Natural killer cell (primary cell): ENCODE measurements around the gene PBXIP1. TPM values are rescaled to one million over a fixed set of nuclear protein-coding genes. Genes with fewer than 3 reads are reported as not detected.
A peak's percentile ranks its signal among the peaks of the same experiment; 100 is the strongest.
"Not testable (repeated sequence)": the region's sequence is repeated elsewhere in the genome, so short reads cannot be mapped to it uniquely, and the experiment has no call there.

ENCODE experiments used
- ATAC-seq, 3 donors: fragments of 150-1000 bp in 2 of 3; fragments of 200-7000 bp in 1 of 3; cut with Tn5 transposase; 1 replicate in 1 of 3; 2 replicates in 2 of 3; pipeline ENCODE4 v1.10.0; 2021; ENCODE audit warnings: mild to moderate bottlenecking in 2 of 3, moderate library complexity in 2 of 3
- DNase-seq, 2 donors: peaks; one replicate each; pipeline versions ENCODE4 v3.0.0 to v3.0.0-alpha.2; 2013 to 2021; ENCODE audit warnings: mixed read lengths in 1 of 2
- H3K27ac ChIP-seq: one replicate; pipeline ENCODE4 v1.5.1; 2013; ENCODE audit warnings: mild to moderate bottlenecking, low read length
- H3K27me3 ChIP-seq: one replicate; pipeline ENCODE4 v1.6.1; 2013; ENCODE audit warnings: low read length; ENCODE audit not compliant: control insufficient read depth, insufficient read depth
- H3K36me3 ChIP-seq: one replicate; pipeline ENCODE4 v1.6.1; 2013; ENCODE audit warnings: low read length; ENCODE audit not compliant: control insufficient read depth, insufficient read depth
- H3K4me1 ChIP-seq: one replicate; pipeline ENCODE4 v1.6.1; 2013; ENCODE audit warnings: low read length; ENCODE audit not compliant: control insufficient read depth, insufficient read depth
- H3K4me3 ChIP-seq: one replicate; pipeline ENCODE4 v1.5.1; 2013; ENCODE audit warnings: low read length
- H3K9me3 ChIP-seq: one replicate; pipeline ENCODE4 v1.6.1; 2013; ENCODE audit warnings: low read length; ENCODE audit not compliant: control insufficient read depth, insufficient read depth
- H3K27ac Mint-ChIP-seq, 2 donors: one replicate each; pipeline ENCODE4 v1.8.0; 2022; ENCODE audit warnings: mild to moderate bottlenecking in 2 of 2, mixed read lengths in 2 of 2, moderate library complexity in 1 of 2
- H3K27me3 Mint-ChIP-seq, 2 donors: one replicate each; pipeline ENCODE4 v1.8.0; 2022; ENCODE audit warnings: low read depth in 2 of 2, mixed read lengths in 2 of 2
- H3K36me3 Mint-ChIP-seq: one replicate; pipeline ENCODE4 v1.8.0; 2022; ENCODE audit warnings: mixed read lengths
- H3K4me1 Mint-ChIP-seq, 2 donors: one replicate each; pipeline ENCODE4 v1.8.0; 2022; ENCODE audit warnings: mixed read lengths in 2 of 2
- H3K4me3 Mint-ChIP-seq: one replicate; pipeline ENCODE4 v1.8.0; 2022; ENCODE audit warnings: mild to moderate bottlenecking, moderate library complexity, mixed read lengths
- H3K9me3 Mint-ChIP-seq, 2 donors: one replicate each; pipeline ENCODE4 v1.8.0; 2022; ENCODE audit warnings: mixed read lengths in 2 of 2
- WGBS: methylation state at CpG from one replicate; pipeline ENCODE4 v1.1.7; 2013; ENCODE audit warnings: missing lambda C conversion rate; ENCODE audit not compliant: insufficient coverage; 5-methylcytosine and 5-hydroxymethylcytosine counted together
- intact Hi-C: fragments of 100-400 bp; cut with micrococcal nuclease; formaldehyde crosslinking; loops from one replicate; pipeline ENCODE4 v1.14.2; 2022
- total RNA-seq, 4 donors: library from RNA; stranded (reverse); fragments of 120-200 nt in 1 of 4; gene quantifications; one replicate each; pipeline versions ENCODE4 v1.2.3 to v1.2.4, GENCODE V29; 2013 to 2022
- TF ChIP-seq, protein P1 (sequence below): fragments of 200-600 bp; IDR thresholded peaks from one replicate; pipeline ENCODE4 v1.8.0; 2022; ENCODE audit warnings: antibody characterized with exemption

The PBXIP1 gene
- total RNA-seq, 3 donors from 2014 or later (not counting 1 experiment from before 2014, with no cell fraction given), result 158 to 200 (median 197) TPM

DNA sequence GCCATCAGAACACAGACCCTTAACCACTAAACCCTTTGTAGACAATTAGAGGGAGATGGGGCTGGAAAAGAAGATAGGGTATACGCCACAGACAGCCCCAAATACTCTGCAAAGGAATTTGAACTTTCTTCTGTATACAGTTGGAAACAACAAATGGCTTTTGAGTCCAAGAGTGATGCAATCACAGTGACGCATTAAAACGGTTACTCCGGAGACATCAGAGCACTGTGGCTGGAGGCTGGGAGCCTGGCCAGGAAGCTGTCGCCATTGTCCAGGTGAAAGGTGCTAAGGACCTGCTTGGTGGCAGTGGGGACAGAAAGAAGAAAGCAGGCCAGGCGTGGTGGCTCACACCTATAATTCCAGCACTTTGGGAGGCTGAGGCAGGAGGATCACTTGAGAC lies 31.4 kb upstream of the PBXIP1 start:
- intact Hi-C loops, result no loop called here
- Mint-ChIP-seq H3K27me3 (no peaks in the 10 kb centered on the region), H3K4me3 (no peak overlapping the region), H3K36me3 (no peaks in the 10 kb centered on the region), H3K4me1 (peaks cover 4 to 21% of the 10 kb centered on the region in 2 donors), H3K27ac (no peak overlapping the region), H3K9me3 (no peaks in the 10 kb centered on the region)
- Histone ChIP-seq H3K4me1 (peaks cover 14% of the 10 kb centered on the region), H3K36me3 (peaks cover 41% of the 10 kb centered on the region), H3K27ac (no peak overlapping the region), H3K4me3 (no peak overlapping the region), H3K9me3 (no peaks in the 10 kb centered on the region), H3K27me3 (no peaks in the 10 kb centered on the region)
- ATAC-seq (no peak), DNase-seq (no peak)
- 95% methylated on average over 6 of the region's 6 CpGs for WGBS
- TF ChIP-seq, protein P1, sequence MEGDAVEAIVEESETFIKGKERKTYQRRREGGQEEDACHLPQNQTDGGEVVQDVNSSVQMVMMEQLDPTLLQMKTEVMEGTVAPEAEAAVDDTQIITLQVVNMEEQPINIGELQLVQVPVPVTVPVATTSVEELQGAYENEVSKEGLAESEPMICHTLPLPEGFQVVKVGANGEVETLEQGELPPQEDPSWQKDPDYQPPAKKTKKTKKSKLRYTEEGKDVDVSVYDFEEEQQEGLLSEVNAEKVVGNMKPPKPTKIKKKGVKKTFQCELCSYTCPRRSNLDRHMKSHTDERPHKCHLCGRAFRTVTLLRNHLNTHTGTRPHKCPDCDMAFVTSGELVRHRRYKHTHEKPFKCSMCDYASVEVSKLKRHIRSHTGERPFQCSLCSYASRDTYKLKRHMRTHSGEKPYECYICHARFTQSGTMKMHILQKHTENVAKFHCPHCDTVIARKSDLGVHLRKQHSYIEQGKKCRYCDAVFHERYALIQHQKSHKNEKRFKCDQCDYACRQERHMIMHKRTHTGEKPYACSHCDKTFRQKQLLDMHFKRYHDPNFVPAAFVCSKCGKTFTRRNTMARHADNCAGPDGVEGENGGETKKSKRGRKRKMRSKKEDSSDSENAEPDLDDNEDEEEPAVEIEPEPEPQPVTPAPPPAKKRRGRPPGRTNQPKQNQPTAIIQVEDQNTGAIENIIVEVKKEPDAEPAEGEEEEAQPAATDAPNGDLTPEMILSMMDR, result no peak

- H3K27me3 ChIP-seq, H3K27me3 Mint-ChIP-seq, H3K36me3 Mint-ChIP-seq, ATAC-seq, H3K4me3 Mint-ChIP-seq, H3K9me3 Mint-ChIP-seq, H3K27ac Mint-ChIP-seq, H3K4me3 ChIP-seq, H3K27ac ChIP-seq, intact Hi-C loops, DNase-seq, H3K9me3 ChIP-seq: not testable (repeated sequence)
- Histone ChIP-seq H3K36me3 (peaks cover 41% of the 10 kb centered on the region), H3K4me1 (peaks cover 16% of the 10 kb centered on the region)
- peaks cover 4 to 19% of the 10 kb centered on the region in 2 donors for H3K4me1 Mint-ChIP-seq
- 94% methylated on average over 2 of the region's 4 CpGs for WGBS
Measured at GRCh38 chr1:154986736-154987135, 30.8 kb upstream of the PBXIP1 start.

DNA sequence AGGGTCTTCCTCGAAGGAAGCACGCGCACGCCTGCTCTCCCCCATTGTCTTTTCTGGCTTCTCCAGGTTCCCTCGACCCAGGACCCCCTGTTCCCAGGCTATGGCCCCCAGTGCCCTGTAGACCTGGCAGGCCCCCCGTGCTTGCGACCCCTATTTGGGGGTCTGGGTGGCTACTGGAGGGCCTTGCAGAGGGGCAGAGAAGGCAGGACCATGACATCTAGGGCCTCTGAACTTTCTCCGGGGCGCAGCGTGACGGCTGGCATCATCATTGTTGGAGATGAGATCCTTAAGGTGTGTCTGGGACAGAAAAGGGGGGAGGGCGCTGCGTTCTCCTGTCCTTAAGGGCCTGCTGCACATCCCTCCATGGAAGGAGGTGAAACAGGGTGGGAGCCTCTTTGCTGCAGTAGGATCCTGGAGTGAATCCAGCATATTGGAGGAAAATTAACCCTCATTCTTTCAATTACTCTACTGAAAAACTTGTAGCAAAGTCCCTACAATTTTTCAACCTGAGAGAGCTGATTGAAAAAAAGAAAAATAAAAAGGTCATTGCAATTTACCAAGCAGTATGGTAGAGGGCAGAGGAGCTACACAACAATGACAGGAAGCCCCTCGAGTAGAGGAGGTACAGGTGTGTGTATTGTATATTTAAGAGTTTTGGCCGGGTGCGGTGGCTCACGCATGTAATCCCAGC lies 28.0 kb upstream of the PBXIP1 start:
- H3K27me3 Mint-ChIP-seq, result no peaks in the 10 kb centered on the region
- H3K9me3 Mint-ChIP-seq, result no peaks in the 10 kb centered on the region

More for the DNA sequence above, 28.0 kb upstream of the PBXIP1 start:
- WGBS, result 29% methylated on average over 17 of the region's 17 CpGs
- intact Hi-C loops, result loop anchor here (1.0 kb wide), 3 partner anchors 10 to 47 kb away; partner anchors contain the start of gene CKS1B
- peak overlapping the region; percentile 51 for H3K27ac ChIP-seq
- peak overlapping the region; percentile 59 for H3K4me3 ChIP-seq
- ATAC-seq (no peak), DNase-seq (peak in 1 of 2 donors; percentile 32)
- Mint-ChIP-seq H3K4me3 (no peak overlapping the region), H3K27ac (no peak overlapping the region), H3K4me1 (peaks cover 0 to 8% of the 10 kb centered on the region in 2 donors), H3K36me3 (no peaks in the 10 kb centered on the region)
- TF ChIP-seq, protein P1, result no peak
- no peaks in the 10 kb centered on the region for H3K9me3 ChIP-seq
- peaks cover 16% of the 10 kb centered on the region for H3K4me1 ChIP-seq
- H3K27me3 ChIP-seq, result no peaks in the 10 kb centered on the region
- peaks cover 20% of the 10 kb centered on the region for H3K36me3 ChIP-seq
